ENCODE results near the gene EFNA4. TPM values are rescaled to one million over a fixed set of nuclear protein-coding genes. Genes with fewer than 3 reads are reported as not detected.

Gene EFNA4
- total RNA-seq, 4 donors from 2014 or later = 22.4 to 44.2 (median 28.7) TPM

- 4% methylated on average over 27 of the region's 68 CpGs for WGBS
- H3K27me3 ChIP-seq = peaks cover 53% of the 10 kb centered on the region
- no peak for TF ChIP-seq POLR2A (IDR thresholded peaks at IDR 0.05)
- TF ChIP-seq, protein P1, sequence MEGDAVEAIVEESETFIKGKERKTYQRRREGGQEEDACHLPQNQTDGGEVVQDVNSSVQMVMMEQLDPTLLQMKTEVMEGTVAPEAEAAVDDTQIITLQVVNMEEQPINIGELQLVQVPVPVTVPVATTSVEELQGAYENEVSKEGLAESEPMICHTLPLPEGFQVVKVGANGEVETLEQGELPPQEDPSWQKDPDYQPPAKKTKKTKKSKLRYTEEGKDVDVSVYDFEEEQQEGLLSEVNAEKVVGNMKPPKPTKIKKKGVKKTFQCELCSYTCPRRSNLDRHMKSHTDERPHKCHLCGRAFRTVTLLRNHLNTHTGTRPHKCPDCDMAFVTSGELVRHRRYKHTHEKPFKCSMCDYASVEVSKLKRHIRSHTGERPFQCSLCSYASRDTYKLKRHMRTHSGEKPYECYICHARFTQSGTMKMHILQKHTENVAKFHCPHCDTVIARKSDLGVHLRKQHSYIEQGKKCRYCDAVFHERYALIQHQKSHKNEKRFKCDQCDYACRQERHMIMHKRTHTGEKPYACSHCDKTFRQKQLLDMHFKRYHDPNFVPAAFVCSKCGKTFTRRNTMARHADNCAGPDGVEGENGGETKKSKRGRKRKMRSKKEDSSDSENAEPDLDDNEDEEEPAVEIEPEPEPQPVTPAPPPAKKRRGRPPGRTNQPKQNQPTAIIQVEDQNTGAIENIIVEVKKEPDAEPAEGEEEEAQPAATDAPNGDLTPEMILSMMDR (IDR thresholded peaks at IDR 0.05) = no peak
- TF ChIP-seq EP300 (IDR thresholded peaks at IDR 0.05) = no peak
- TF ChIP-seq POLR2AphosphoS5 (IDR thresholded peaks at IDR 0.05) = no peak
- no peaks in the 10 kb centered on the region for H3K9me3 ChIP-seq
- no peaks in the 10 kb centered on the region for H3K36me3 ChIP-seq
- DNase-seq (ENCODE audit: low spot score in 2 of 2) = no peak
- H3K27ac ChIP-seq = peak overlapping the region; percentile 86
- H3K4me1 ChIP-seq = peaks cover 94% of the 10 kb centered on the region
- H3K4me3 ChIP-seq = peak overlapping the region; percentile 61
Observed at GRCh38 chr1:155081472-155082300, 18.1 kb downstream of the EFNA4 start.

- H3K36me3 ChIP-seq = no peaks in the 10 kb centered on the region
- H3K4me3 ChIP-seq = peak overlapping the region; percentile 61
- H3K27me3 ChIP-seq = peaks cover 53% of the 10 kb centered on the region
- H3K27ac ChIP-seq = peak overlapping the region; percentile 86
- H3K9me3 ChIP-seq = no peaks in the 10 kb centered on the region
- no peak for DNase-seq (ENCODE audit: low spot score in 2 of 2)
- TF ChIP-seq EP300 (IDR thresholded peaks at IDR 0.05) = no peak
- TF ChIP-seq, protein P1 (IDR thresholded peaks at IDR 0.05) = no peak
- no peak for TF ChIP-seq POLR2A (IDR thresholded peaks at IDR 0.05)
- no peak for TF ChIP-seq POLR2AphosphoS5 (IDR thresholded peaks at IDR 0.05)
- H3K4me1 ChIP-seq = peaks cover 88% of the 10 kb centered on the region
- WGBS = 2% methylated on average over 34 of the region's 36 CpGs
Observed at GRCh38 chr1:155082301-155083051, 18.9 kb downstream of the EFNA4 start.

DNA sequence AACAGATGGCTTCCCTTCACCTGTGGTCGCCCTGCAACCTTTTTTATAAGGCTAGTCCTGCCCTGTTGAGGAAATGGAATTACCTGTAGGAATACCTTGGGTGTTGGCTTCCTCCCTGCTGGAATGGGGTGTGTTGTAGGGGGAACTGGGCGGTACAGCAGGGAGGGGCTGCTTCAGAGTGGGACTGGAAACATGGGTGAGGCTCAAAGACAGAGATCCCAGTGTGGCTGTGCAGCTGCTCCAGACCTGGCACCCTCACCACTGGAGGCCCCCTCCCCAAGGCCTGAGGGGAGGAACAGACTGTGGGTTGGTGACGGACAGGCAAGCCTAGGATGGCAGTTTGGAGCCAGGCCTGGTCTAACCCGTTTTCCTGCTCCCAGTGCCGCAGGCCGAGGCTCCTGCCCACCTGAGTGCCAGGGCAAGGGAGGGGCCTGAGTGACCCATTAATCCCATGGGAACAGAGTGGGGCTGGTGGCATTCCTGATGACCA, 19.6 kb downstream of the EFNA4 start:
- peak overlapping the region; percentile 61 for H3K4me3 ChIP-seq
- H3K9me3 ChIP-seq = no peaks in the 10 kb centered on the region
- no peaks in the 10 kb centered on the region for H3K36me3 ChIP-seq
- TF ChIP-seq EP300 (IDR thresholded peaks at IDR 0.05) (no peak), POLR2A (IDR thresholded peaks at IDR 0.05) (no peak), POLR2AphosphoS5 (IDR thresholded peaks at IDR 0.05) (peak in 2 of 3 donors; percentile 48 to 64)
- TF ChIP-seq, protein P1 (IDR thresholded peaks at IDR 0.05) = no peak
- H3K4me1 ChIP-seq = peaks cover 82% of the 10 kb centered on the region
- peak overlapping the region; percentile 86 for H3K27ac ChIP-seq
- H3K27me3 ChIP-seq = peaks cover 53% of the 10 kb centered on the region
- peak in 1 of 2 donors; percentile 81 for DNase-seq (ENCODE audit: low spot score in 2 of 2)
- 25% methylated on average over 3 of the region's 6 CpGs for WGBS

DNA sequence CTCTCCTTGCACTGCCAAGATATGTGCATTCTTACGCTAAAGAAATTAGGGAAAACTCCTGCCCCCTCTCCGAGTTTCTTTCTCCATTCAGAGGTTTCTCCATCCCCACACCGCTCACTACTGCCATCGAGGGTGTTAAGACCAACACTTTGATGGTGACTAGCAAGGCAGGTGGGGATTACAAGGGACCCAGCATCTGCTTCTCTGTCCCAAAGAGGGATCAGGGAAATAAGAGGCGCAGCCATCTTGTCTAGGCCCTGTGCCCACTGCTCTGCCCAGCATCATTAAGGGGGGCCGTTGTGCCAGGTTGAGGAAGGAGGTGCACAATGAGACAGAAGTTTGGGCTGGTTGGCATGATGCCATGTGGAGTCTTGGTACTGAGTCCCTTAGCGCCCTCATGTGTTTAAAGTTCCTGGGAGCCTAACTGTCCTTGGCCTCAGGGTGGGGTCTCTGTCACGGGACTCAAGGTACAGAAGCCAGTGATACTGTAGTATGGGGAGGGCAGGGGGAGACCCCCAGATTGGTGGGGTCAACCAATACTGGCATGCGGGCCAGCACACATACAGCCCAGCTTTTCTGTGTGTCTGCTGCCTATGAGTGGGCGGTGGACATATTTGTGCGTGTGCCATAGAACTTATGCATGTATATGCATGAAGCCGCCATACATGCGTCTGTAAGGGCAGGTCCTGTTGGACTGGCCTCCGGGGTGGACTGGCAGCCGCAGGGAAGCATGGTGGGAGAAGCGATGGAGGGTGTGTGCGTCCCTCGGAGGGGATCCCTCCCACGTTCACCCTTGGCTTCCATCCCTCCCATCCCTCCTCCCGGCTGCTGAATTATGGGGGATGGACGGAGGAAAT, 20.6 kb downstream of the EFNA4 start:
- H3K27me3 ChIP-seq = peaks cover 53% of the 10 kb centered on the region
- 17% methylated on average over 17 of the region's 21 CpGs for WGBS
- H3K9me3 ChIP-seq = no peaks in the 10 kb centered on the region

More for the DNA sequence above, 20.6 kb downstream of the EFNA4 start:
- peak in 1 of 2 donors; percentile 89 for DNase-seq (ENCODE audit: low spot score in 2 of 2)
- H3K36me3 ChIP-seq = no peaks in the 10 kb centered on the region
- H3K4me3 ChIP-seq = peak overlapping the region; percentile 61
- peaks cover 72% of the 10 kb centered on the region for H3K4me1 ChIP-seq
- peak in 1 of 3 donors; percentile 6 for TF ChIP-seq POLR2AphosphoS5 (IDR thresholded peaks at IDR 0.05)
- no peak for TF ChIP-seq EP300 (IDR thresholded peaks at IDR 0.05)
- no peak for TF ChIP-seq POLR2A (IDR thresholded peaks at IDR 0.05)
- TF ChIP-seq, protein P1 (IDR thresholded peaks at IDR 0.05) = peak in 1 of 2 donors; percentile 0
- H3K27ac ChIP-seq = peak overlapping the region; percentile 86

Data from suprapubic skin (tissue), 4 donors.